ENCODE results near the gene SPOCD1. TPM values are rescaled to one million over a fixed set of nuclear protein-coding genes. Genes with fewer than 3 reads are reported as not detected.

SPOCD1 gene
- total and polyA plus RNA-seq, 2 of the 4 experiments (the other 2 are of a cell fraction), result 59.7 to 132 TPM

DNA sequence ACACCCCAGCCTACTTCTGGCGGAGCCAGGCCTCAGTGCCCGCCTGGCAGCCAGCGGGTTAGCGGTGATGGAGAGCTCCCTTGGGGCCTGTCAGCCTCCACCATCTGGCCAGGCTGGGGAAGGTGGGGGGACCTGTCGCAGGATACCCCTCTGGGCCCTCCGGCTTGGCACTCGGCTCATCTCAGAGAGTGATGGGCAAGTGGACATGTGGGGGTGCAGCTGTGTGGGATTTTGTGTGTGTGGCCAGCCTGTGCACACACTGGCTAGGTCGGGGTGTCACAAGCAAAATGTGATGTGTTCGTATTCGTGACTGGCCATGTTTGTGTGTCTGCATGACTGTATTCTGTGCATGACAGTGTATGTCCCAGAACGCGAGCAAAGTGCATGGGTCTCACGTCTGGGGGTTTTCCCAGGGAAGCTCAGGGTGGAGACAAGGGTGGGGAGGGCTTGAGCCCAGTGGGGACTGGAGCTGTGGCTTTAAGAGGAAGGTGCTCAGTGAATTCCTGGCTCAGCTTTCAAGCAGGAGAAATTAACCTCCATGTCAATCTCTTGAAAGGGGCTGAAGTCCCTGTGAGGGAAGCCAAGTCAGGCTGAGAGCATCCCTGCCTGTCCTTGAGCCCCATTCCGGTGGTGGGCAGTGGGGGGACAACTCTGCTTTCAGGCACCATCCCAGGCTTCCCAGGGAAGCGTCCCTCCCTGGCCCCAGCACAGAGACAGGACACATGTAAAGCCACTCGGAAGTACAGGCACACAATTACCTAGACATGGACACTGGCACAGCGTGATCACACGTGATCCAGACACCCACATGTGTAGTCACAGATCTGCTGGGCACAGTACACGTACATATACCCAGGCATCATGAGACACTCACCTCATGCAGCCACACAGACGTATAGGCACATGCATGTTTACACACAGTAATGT is 30.5 kb downstream of the SPOCD1 start:
- Histone ChIP-seq H3K9me3 (ENCODE audit: control insufficient read depth, insufficient read depth, low read length) (no peaks in the 10 kb centered on the region), H2AFZ (replicated peaks; ENCODE audit: low read length, poor library complexity) (no peak overlapping the region), H4K91ac (ENCODE audit: insufficient read depth, low read depth, low read length) (no peak overlapping the region), H3K4me3 (ENCODE audit: insufficient read depth, low read depth, low read length) (no peak overlapping the region), H3K56ac (ENCODE audit: extremely low read depth, insufficient read depth, low read length) (no peak overlapping the region), H3K79me1 (ENCODE audit: low read depth in 1 of 2, low read length in 2 of 2) (peaks cover 0 to 9% of the 10 kb centered on the region in 2 experiments; a peak in 2 of 4 replicates), H3K9me1 (ENCODE audit: insufficient read depth, low read length) (peaks cover 9% of the 10 kb centered on the region), H3K27me3 (ENCODE audit: control insufficient read depth, insufficient read depth, low read length) (no peaks in the 10 kb centered on the region), H3K36me3 (ENCODE audit: control insufficient read depth, insufficient read depth, low read length) (no peaks in the 10 kb centered on the region), H2AK9ac (replicated peaks; ENCODE audit: low read depth, low read length, poor library complexity) (no peak overlapping the region), H4K20me1 (ENCODE audit: insufficient read depth, low read length) (peaks cover 8% of the 10 kb centered on the region), H3K23ac (ENCODE audit: low read depth, low read length) (no peak overlapping the region), H3K9ac (ENCODE audit: low read depth, low read length) (no peak overlapping the region), H3K14ac (replicated peaks; ENCODE audit: low read depth, low read length) (no peak overlapping the region), H3K18ac (ENCODE audit: low read depth, low read length) (no peak overlapping the region), H2AK5ac (ENCODE audit: low read depth, low read length) (no peak overlapping the region), H2BK120ac (ENCODE audit: low read depth, low read length) (no peak overlapping the region), H3K4me1 (ENCODE audit: control insufficient read depth, insufficient read depth, low read length) (peaks cover 14% of the 10 kb centered on the region), H4K5ac (ENCODE audit: low read depth, low read length) (no peak overlapping the region), H3K4ac (ENCODE audit: low read depth, low read length) (no peak overlapping the region), H4K8ac (ENCODE audit: low read depth in 2 of 2, low read length in 2 of 2) (no peak overlapping the region), H2BK5ac (ENCODE audit: low read depth, low read length, poor library complexity, severe bottlenecking) (no peak overlapping the region), H2BK20ac (ENCODE audit: low read depth, low read length) (no peak overlapping the region), H2BK15ac (ENCODE audit: low read depth, low read length) (no peak overlapping the region), H3K27ac (ENCODE audit: insufficient read depth, low read length) (no peak overlapping the region), H3K4me2 (ENCODE audit: low read depth, low read length) (no peak overlapping the region)
- ATAC-seq (ENCODE audit: low read depth) (no peak), DNase-seq (no peak)
- dilution Hi-C loops (cut with HindIII; ENCODE audit: low sequenced_read_pairs, unreplicated experiment) (no loop called here), in situ Hi-C loops (cut with MboI; ENCODE audit: low sequenced_read_pairs) (loop anchor here (5.0 kb wide), 1 partner anchor 123 kb away; no protein-coding TSS in a partner anchor), intact Hi-C loops (cut with micrococcal nuclease) (no loop called here)
- 82% methylated on average over 11 of the region's 20 CpGs; no CpG with 5 or more reads in 1 of the 2 experiments for WGBS, 2 experiments (ENCODE audit: extremely low coverage in 2 of 2, insufficient read length in 1 of 2)
- ChIA-PET CTCF (no interaction called here), POLR2A (ENCODE audit: unreplicated experiment) (no interaction called here)
- BruUV-seq (replicated peaks), result no TSS peak
- TF ChIP-seq MAZ (IDR thresholded peaks at IDR 0.05; ENCODE audit: borderline replicate concordance, low read depth, low read length), result no peak
- no peak for TF ChIP-seq RCOR1 (IDR thresholded peaks at IDR 0.05; ENCODE audit: insufficient replicate concordance, low read length)
- TF ChIP-seq SMC3 (IDR thresholded peaks at IDR 0.05; ENCODE audit: low read depth, low read length), result no peak
- no peak for TF ChIP-seq RFX5 (IDR thresholded peaks at IDR 0.05; ENCODE audit: low read depth, low read length)
- TF ChIP-seq BHLHE40 (IDR thresholded peaks at IDR 0.05; ENCODE audit: low read depth, low read length), result no peak
- TF ChIP-seq NFE2L2 (IDR thresholded peaks at IDR 0.05; ENCODE audit: low read depth, low read length), result no peak
- no peak for TF ChIP-seq POLR2A (IDR thresholded peaks at IDR 0.05; ENCODE audit: low read depth, low read length)
- no peak for TF ChIP-seq MXI1 (IDR thresholded peaks at IDR 0.05; ENCODE audit: borderline replicate concordance, low read depth, low read length)
- TF ChIP-seq CHD1 (IDR thresholded peaks at IDR 0.05; ENCODE audit: low read depth, low read length), result no peak
- TF ChIP-seq, protein P1, sequence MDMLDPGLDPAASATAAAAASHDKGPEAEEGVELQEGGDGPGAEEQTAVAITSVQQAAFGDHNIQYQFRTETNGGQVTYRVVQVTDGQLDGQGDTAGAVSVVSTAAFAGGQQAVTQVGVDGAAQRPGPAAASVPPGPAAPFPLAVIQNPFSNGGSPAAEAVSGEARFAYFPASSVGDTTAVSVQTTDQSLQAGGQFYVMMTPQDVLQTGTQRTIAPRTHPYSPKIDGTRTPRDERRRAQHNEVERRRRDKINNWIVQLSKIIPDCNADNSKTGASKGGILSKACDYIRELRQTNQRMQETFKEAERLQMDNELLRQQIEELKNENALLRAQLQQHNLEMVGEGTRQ (IDR thresholded peaks at IDR 0.05; ENCODE audit: low read depth, low read length), result no peak
- no peak for TF ChIP-seq CEBPB (IDR thresholded peaks at IDR 0.05; ENCODE audit: low read depth, low read length)
- no peak for TF ChIP-seq FOS (IDR thresholded peaks at IDR 0.05; ENCODE audit: low read depth, low read length)
- TF ChIP-seq, protein P2, sequence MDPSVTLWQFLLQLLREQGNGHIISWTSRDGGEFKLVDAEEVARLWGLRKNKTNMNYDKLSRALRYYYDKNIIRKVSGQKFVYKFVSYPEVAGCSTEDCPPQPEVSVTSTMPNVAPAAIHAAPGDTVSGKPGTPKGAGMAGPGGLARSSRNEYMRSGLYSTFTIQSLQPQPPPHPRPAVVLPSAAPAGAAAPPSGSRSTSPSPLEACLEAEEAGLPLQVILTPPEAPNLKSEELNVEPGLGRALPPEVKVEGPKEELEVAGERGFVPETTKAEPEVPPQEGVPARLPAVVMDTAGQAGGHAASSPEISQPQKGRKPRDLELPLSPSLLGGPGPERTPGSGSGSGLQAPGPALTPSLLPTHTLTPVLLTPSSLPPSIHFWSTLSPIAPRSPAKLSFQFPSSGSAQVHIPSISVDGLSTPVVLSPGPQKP (IDR thresholded peaks at IDR 0.05; ENCODE audit: borderline replicate concordance, low read depth, low read length), result no peak
- TF ChIP-seq MAFK (IDR thresholded peaks at IDR 0.05; ENCODE audit: low read depth, low read length), result no peak
